Stimulated activated CD8-positive, alpha-beta memory T cell treated with anti-CD3 and anti-CD28 coated beads, Interleukin-4, amount 100 ng/mL, for 4 hours (primary cell): ENCODE results near the gene DAND5.

Experiments used
- DNase-seq, 2 donors: peaks; one replicate each; pipeline ENCODE4 v3.0.0-alpha.2; 2020; ENCODE audit warnings: low read depth in 2 of 2, low spot score in 1 of 2

The DAND5 gene

GRCh38 chr19:13008926-13009787 is 39.8 kb downstream of the DAND5 start:
- no peak for DNase-seq

GRCh38 chr19:13010038-13010991 is 40.9 kb downstream of the DAND5 start:
- DNase-seq = no peak

- no peak for DNase-seq
Measured at GRCh38 chr19:13010992-13011652, 41.7 kb downstream of the DAND5 start.

- DNase-seq = no peak
Measured at GRCh38 chr19:13011653-13012389, 42.4 kb downstream of the DAND5 start.

GRCh38 chr19:13012390-13012689 is 43.0 kb downstream of the DAND5 start:
- no peak for DNase-seq

- DNase-seq = peak in 1 of 2 donors; percentile 8
Measured at GRCh38 chr19:13012690-13013608, 43.6 kb downstream of the DAND5 start.

GRCh38 chr19:13013649-13014048 is 44.3 kb downstream of the DAND5 start:
- DNase-seq = no peak

- DNase-seq = no peak
Measured at GRCh38 chr19:13014101-13014920, 44.9 kb downstream of the DAND5 start.

GRCh38 chr19:13014921-13015280 is 45.5 kb downstream of the DAND5 start:
- no peak for DNase-seq

- no peak for DNase-seq
Measured at GRCh38 chr19:13015361-13016223, 46.2 kb downstream of the DAND5 start.

- no peak for DNase-seq
Measured at GRCh38 chr19:13016245-13016627, 46.9 kb downstream of the DAND5 start.

- no peak for DNase-seq
Measured at GRCh38 chr19:13016628-13017305, 47.4 kb downstream of the DAND5 start.

GRCh38 chr19:13017306-13018034 is 48.1 kb downstream of the DAND5 start:
- no peak for DNase-seq

GRCh38 chr19:13018035-13018914 is 48.9 kb downstream of the DAND5 start:
- DNase-seq = no peak

GRCh38 chr19:13019332-13019731 is 50.0 kb downstream of the DAND5 start:
- DNase-seq = no peak

- DNase-seq = no peak
Measured at GRCh38 chr19:13020002-13020414, 50.6 kb downstream of the DAND5 start.
